GM21528 (cell line): ENCODE data around the gene UBA7.

Experiments
- ATAC-seq: cut with Tn5 transposase; IDR thresholded peaks from one replicate; pipeline ENCODE4 v1.9.1; 2021; ENCODE audit warnings: mild to moderate bottlenecking, moderate library complexity; ENCODE audit not compliant: unreplicated experiment, low FRiP score

Gene UBA7

DNA sequence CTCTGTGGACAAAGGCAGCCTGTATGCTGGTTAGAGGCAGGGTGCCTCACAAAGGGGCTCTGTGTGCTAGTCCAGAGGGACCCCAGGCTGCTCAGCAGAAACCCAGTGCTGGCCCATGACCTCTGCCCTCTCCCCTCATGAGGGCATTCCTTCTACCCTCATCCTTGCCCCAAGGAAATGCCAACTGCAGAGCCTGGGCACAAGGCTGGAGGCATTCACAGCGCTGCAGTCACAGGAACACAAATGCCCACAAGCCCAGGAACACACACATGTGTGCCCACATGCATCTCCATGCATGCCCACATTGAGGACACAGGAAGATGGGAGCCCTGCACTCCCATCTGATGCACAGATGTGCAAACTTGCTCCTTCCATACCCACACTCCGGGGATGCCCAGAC, 6.9 kb downstream of the UBA7 start:
- ATAC-seq = no peak

GRCh38 chr3:49805897-49806701, 7.7 kb downstream of the UBA7 start:
- no peak for ATAC-seq

DNA sequence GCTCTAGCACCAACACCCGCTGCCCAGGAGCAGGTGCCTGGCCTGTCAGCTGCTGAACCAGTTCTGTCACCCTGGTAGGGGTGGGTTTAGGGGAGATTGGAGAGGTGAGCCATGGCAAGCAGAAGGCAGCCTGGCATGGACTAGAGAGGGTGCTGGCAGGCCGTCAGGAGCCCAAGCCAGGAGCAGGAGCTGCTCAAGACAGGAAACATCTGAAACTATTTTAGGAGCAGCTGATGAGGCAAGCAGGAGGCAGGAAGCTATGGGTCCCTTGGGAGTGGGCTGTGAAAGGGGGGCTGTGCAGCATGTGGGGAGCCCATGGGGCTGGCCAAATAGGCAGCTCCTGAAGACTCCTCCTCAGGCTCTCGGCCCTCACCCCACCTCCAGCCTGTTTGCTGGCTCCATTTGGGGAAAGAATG, 8.4 kb downstream of the UBA7 start:
- no peak for ATAC-seq

DNA sequence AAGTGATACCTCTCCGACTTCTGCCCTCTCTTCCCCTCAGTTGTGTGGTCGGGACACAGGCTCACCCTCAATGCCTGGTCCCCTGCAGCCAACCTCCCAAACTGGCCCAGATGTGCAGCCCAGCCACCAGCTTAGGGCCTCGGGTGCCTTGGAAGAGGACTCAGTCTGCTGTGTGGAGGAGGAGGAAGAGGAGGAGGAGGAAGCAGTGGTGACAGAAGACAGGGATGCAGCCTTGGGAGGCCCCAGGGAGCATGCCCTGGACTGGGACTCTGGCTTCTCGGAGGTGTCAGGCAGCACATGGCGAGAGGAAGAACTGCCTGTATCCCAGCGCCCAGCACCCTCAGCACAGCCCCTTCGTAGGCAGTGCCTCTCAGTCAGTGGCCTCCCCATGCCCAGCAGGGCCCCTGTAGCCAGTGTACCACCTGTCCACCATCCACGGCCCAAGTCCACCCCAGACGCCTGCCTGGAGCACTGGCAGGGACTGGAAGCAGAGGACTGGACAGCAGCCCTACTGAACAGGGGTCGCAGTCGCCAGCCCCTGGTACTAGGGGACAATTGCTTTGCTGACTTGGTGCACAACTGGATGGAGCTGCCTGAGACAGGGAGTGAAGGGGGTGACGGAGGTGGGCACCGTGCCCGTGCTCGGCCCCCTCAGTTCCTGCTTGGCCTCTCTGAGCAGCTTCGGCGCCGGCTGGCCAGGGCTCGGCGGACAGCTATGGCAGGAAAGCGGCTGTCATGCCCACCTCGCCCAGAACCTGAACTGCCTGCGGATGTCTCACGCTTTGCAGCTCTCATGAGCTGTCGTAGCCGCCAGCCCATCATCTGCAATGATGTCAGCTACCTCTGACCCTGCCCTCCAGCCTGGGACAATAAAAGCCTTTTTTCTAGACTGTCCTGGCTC, 9.4 kb downstream of the UBA7 start:
- peak; percentile 1 for ATAC-seq

DNA sequence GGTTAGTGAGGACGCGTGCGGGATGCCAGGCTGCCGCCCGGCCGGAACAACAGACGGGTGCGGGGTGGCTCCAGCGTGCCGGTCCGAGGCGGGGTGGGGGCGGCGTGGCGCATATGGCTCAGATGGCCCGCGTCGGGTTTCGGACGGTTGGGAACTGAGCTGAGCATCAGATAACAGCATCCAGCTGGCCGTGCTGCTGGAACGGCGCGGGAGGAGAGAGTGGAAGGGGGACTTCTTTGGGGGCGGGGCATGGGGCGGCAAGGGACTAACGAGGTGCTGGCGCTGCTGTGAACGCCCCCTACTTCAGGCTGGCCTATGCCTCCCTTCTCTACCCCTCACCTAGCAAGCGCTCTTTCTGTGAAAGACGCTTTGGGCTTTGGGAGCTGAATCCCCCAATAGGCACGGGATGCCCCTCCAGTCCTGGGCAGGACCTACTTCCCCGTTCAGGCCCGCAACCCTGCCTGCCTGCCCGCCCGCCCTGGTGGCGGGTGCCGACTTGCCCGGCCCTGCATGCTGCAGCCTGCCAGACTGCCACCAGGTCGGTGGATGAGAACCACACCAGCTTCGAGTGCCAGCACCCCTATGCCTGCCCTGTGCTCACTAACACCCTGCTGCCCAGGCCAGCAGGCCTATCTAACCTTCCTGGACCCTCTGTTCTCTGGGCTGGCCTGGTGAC, 10.2 kb downstream of the UBA7 start:
- peak; percentile 13 for ATAC-seq

DNA sequence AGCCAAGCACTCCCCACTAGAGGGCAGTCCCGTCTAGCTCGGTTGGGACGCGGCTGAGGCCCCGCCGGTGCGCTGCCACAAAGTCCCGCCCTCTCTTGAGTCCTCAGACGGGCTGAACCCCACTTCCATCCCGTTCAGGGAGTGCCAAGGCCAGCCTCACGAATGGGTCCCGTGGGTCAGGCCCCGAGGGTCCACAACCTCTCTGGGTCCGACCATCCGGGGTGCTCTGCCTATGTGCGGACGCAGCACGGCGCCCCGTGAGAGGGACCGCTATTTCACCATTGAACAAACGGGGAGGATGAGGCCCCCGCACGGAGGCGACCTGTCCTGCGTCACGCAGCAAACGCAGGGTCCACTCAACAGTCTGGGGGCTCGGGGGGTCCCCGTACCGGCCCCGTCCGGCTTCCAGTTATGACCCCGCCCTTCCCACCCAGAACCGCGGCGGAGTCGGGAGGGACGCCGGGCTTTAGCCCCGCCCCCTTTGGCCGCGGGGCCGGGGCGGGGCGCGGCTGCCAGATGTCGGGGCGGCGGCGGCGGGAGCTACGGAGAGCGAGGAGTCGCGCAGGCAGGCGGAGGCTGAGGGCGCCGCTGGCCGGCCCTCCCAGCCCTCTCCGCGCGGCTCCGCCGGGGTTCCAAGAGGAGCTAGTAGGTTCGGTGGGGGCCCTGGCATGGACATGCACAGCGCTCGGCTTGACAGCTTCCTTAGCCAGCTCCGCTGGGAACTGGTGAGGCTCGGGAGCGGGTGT, 10.9 kb downstream of the UBA7 start, which contains the start of gene INKA1:
TSS of gene INKA1 (plus strand) at position 543 of the 746 bp plus-strand sequence. CDS start at position 675, 132 bp downstream.
- peak; percentile 57 for ATAC-seq

DNA sequence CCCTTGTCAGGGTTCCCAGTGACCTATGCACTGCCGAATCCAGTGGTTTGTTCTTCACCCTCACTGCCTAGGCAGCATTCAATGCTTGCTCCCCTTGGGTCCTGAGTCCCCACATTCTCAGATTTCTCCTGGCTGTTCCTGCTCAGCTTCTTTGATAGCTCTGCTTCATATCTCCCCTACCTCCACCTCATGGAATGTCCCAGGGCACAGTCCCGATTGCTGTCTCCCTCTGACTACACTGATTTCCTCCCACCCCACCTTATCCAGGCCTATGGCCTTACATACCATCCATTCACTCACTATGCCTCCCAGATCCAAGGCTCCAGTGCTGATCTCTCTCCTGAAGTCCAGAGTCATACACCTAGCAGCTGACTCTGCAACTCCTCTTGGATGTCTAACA, 12.6 kb downstream of the UBA7 start:
- no peak for ATAC-seq

DNA sequence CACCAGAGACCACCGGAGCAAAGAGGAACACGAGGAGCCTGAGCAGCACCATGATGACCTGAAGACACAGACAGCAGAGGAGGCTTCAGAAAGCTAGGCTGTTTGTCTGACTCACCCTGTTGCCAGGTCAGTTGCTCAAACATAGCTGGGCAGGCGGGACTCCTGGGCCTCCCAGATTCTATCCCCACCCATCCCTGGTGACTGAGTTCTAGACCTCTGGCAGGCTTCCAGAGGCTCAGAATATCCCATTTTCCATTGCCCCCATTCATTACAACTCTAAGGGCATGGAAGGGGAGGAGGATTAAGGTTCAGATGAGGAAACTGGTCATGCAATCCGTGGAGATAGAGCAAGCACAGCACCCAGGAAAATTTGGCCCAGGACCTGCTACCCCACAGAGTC, 14.0 kb downstream of the UBA7 start, which contains the start of gene CDHR4:
TSS of gene CDHR4 (minus strand) at position 113 of the 400 bp plus-strand sequence. CDS start at position 52, 61 bp downstream.
- ATAC-seq = no peak

- ATAC-seq = no peak
Observed at GRCh38 chr3:49799105-49799504, 14.6 kb downstream of the UBA7 start.

DNA sequence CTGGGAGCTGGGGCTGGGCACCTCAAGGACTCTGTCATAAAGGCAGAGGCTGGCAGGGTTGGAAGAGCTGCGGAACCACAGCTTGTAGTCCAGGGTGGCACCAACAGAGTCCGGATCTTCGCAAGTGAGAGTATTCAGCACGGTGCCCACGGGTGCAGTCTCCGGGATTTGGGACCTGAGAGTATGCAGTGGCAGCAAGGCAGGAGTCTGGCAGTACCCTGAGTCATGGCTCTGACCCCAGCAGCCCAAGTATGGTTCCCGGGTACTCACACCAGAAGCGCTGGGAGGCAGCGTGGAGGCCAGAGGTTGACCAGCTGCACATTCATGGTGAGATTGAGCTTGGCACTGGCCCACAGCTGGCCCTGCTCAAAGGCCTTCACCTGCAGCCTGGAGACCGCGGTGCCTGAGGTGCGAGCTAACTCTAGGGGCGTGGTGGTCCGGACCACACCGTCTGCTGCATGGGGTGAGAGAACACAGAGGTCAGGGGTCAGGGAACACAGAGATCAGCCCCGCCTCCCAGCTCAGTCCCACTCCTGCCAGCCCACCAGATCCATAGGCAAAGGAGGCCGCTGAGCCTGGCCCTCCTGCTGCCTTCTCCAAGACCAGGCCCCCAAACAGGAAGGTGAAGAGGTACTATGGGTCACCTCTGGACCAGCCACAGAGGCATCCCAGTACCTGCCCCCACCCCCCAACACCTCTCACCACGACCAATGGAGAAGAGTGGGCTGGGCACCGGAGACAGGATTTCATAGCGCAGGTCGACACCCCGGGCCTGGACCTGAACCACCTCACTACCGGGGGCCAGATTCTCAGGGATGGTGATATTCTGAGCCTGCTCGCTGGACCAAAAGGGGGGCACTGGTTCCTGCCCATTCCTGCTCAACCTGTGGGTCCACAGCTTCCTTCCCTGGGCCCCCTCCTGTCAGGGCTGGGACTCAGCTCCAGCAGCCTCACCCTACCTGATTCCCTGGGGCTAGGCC, 18.5 kb downstream of the UBA7 start:
- ATAC-seq = no peak

GRCh38 chr3:49794431-49794830, 19.3 kb downstream of the UBA7 start:
- no peak for ATAC-seq

GRCh38 chr3:49793486-49794085, 20.2 kb downstream of the UBA7 start:
- no peak for ATAC-seq

DNA sequence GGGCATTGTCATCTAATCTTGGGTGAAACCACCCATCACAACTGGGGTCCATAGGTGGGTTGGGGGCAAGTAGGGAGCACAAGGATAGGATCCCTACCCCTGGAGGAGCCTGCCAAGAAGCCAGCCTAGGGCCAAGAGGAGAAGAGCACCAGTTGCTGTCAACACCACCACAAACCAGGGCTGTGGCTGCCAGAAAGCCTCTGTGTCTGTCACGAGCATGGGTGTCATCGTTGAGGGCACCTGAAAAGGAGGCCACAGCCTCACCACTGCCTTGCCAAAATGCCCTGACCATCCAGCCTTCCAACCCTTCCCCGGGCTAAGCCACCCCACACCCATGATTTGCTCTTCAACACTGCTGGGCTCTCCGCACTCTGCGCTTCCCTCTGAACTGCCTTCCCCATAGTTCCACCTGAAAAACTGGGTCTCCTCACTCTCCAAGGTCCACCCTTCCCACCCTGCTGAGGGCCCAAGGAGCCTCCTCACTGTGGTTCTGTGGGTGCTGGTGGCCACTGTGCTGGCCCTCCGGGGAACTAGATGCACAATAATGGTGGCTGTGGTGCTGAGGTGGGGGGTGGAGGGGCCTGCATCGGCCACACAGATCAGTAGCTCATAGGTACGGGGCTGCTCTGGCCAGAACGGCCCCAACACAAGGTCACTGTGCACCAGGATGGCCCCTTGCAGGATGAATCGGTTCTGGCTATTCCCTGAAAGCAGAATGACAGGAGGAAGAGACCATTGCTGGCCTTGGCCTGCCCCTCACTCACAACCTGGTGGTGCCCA, 21.2 kb downstream of the UBA7 start:
- ATAC-seq = no peak

- ATAC-seq = no peak
Observed at GRCh38 chr3:49791571-49791970, 22.2 kb downstream of the UBA7 start.

- ATAC-seq = no peak
Observed at GRCh38 chr3:49790626-49791411, 22.9 kb downstream of the UBA7 start.

DNA sequence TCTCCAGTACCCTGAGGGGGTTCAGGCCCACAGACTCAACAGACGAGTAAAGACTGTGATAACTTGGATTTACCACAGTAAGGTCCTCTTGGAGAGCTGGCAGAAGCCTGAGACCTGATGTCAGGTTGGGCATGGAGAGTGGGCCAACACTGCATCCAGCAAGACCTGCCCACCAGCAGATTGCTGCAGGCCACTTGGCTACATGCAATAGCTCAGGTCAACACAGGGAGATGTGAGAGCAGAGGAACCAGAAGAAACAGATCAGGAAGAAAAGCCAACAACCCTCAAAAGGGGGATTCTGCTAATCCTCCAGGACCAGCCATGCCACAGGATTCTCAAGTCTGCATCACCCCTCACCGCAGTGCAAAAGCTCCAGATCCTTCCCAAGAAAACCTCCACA, 25.7 kb downstream of the UBA7 start:
- no peak for ATAC-seq

GRCh38 chr3:49787536-49787935, 26.2 kb downstream of the UBA7 start:
- ATAC-seq = no peak
